ENCODE results near the gene C9orf50.

DNA sequence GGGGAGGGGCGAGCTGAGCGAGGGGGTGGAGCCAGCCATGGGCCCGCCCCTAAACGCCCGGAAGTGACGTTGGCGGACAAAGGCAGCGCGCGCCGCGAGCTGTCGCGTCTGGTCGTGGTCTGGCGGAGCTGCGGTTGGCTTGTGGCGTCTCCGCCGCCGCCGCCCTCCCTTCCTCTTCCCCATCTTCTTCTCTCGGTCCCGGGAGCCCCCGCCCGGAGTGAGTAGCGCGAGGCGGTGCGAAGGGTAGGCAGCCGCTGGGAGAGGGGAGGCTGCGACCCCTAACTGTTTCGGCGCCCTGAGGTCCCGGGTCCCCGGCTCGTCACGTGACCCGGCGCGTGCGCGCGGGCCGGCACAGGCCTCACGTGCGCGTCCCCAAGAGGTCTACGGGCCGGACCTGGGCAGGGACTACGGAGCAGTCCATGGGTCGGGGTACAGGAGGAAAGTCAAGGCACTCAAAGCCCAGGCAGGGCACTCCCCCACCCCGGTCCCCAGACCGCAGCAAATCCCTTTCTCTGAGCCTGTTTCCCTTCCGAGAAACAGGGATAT lies 5.3 kb upstream of the C9orf50 start, which contains the start of gene NTMT1:
- TF ChIP-seq, protein P1, sequence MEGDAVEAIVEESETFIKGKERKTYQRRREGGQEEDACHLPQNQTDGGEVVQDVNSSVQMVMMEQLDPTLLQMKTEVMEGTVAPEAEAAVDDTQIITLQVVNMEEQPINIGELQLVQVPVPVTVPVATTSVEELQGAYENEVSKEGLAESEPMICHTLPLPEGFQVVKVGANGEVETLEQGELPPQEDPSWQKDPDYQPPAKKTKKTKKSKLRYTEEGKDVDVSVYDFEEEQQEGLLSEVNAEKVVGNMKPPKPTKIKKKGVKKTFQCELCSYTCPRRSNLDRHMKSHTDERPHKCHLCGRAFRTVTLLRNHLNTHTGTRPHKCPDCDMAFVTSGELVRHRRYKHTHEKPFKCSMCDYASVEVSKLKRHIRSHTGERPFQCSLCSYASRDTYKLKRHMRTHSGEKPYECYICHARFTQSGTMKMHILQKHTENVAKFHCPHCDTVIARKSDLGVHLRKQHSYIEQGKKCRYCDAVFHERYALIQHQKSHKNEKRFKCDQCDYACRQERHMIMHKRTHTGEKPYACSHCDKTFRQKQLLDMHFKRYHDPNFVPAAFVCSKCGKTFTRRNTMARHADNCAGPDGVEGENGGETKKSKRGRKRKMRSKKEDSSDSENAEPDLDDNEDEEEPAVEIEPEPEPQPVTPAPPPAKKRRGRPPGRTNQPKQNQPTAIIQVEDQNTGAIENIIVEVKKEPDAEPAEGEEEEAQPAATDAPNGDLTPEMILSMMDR (IDR thresholded peaks at IDR 0.05): peak in 1 of 7 experiments; percentile 9
- peak; percentile 93 to 97 (median 95) for TF ChIP-seq POLR2A (IDR thresholded peaks at IDR 0.05)
